Coronary artery (tissue), 2 donors: ENCODE data around the gene GARIN5B.

Experiments
- DNase-seq: peaks from one replicate; pipeline ENCODE4 v3.0.0-alpha.2; 2017; ENCODE audit warnings: low spot score
- H3K27ac ChIP-seq, 2 donors: fragments of 200-600 bp; sonication (generic); one replicate each; pipeline ENCODE4 v1.5.1; 2016 to 2019
- H3K4me3 ChIP-seq: fragments of 200-600 bp; sonication (generic); 2 replicates; pipeline ENCODE4 v1.5.1; 2016; ENCODE audit warnings: mild to moderate bottlenecking, moderate library complexity
- TF ChIP-seq, protein P1 (sequence below): fragments of 200-600 bp; sonication (generic); IDR thresholded peaks from one replicate; pipeline ENCODE4 v1.5.1; 2019; ENCODE audit warnings: antibody characterized with exemption

GARIN5B gene

DNA sequence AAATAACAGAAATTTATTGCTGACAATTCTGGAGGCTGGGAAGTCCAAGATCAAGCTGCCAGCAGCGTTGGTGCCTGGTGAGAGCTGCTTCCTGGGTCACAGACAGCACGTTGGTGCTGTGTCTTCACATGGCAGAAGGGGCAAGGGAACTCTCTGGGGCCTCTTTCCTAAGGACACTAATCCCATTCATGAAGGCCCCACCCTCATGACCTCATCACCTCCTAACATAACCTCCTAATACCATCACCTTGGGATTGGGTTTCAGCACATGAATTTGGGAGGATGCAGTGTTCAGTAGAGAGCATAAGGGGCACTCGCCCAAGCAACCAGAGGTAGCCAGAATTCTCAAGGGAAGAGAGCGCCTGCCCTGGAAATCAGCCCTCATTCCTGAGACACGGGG lies 53.6 kb downstream of the GARIN5B start:
- DNase-seq = no peak
- H3K4me3 ChIP-seq = no peak overlapping the region
- H3K27ac ChIP-seq = no peak overlapping the region
- TF ChIP-seq, protein P1, sequence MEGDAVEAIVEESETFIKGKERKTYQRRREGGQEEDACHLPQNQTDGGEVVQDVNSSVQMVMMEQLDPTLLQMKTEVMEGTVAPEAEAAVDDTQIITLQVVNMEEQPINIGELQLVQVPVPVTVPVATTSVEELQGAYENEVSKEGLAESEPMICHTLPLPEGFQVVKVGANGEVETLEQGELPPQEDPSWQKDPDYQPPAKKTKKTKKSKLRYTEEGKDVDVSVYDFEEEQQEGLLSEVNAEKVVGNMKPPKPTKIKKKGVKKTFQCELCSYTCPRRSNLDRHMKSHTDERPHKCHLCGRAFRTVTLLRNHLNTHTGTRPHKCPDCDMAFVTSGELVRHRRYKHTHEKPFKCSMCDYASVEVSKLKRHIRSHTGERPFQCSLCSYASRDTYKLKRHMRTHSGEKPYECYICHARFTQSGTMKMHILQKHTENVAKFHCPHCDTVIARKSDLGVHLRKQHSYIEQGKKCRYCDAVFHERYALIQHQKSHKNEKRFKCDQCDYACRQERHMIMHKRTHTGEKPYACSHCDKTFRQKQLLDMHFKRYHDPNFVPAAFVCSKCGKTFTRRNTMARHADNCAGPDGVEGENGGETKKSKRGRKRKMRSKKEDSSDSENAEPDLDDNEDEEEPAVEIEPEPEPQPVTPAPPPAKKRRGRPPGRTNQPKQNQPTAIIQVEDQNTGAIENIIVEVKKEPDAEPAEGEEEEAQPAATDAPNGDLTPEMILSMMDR = no peak

DNA sequence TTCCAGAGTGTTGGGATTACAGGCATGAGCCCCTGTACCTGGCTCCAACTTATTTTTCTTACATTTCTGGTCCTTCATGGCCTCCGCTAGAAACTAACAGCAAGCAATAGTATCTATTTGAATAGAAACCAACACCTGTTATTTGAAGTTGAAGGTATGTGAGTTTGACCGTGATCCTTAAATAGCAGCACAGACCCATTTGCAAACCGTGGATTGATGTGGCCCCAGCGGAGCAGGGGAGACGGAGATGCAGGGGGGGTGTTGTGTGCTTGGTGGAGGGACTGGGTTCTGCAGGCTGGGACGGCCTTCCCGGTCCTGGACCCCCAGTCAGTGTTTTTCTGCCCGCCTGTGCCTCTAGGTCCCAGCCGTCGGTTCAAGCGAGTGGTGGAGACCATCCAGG lies 54.8 kb downstream of the GARIN5B start:
- DNase-seq = no peak
- no peak overlapping the region for H3K4me3 ChIP-seq
- TF ChIP-seq, protein P1 = no peak
- no peak overlapping the region for H3K27ac ChIP-seq

DNA sequence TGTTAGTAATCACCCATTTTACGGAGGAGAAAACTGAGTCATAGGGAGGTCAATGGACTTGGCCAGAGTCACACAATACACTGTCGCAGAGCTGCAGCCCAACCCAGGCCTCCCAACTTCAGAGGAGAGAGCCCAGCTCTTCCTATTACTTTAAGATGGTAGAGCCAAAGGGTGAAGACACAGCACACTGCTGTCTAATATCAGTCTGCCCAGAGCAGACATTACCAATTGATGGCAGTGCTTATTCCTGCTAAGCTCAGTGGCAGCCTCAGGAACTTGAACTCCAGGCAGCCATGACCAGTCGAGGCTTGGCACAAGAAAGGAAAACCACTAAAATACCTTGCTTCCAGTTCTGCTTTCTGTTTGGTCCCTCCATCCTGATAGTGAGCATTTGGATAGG lies 56.3 kb downstream of the GARIN5B start:
- TF ChIP-seq, protein P1 = no peak
- DNase-seq = no peak
- no peak overlapping the region for H3K27ac ChIP-seq
- no peak overlapping the region for H3K4me3 ChIP-seq

DNA sequence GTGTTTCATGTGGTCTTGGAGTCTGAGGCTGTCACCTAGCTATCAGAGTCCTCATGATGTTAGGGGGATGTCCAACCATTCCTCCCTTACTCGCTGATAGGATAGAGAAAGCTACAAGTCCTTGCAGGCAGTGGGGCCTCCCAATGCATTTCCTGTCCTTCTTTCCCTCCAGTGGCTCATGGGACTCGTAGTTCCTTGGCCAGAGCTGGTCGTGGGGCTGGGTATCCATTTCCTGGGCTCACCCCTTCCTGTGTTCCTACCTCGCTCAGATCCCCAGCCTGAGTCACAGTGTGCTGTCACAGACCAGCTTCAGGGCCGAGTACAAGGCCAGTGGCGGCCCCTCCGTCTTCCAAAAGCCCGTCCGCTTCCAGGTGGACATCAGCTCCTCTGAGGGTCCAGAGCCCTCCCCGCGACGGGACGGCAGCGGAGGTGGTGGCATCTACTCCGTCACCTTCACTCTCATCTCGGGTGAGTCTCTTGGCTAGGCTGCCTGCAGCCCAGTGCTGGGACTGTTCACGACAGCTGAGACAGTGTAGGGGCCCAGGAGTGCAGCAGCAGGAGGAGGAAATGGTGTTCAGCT lies 57.0 kb downstream of the GARIN5B start:
- TF ChIP-seq, protein P1 = no peak
- DNase-seq = no peak
- H3K4me3 ChIP-seq = no peak overlapping the region
- H3K27ac ChIP-seq = no peak overlapping the region

DNA sequence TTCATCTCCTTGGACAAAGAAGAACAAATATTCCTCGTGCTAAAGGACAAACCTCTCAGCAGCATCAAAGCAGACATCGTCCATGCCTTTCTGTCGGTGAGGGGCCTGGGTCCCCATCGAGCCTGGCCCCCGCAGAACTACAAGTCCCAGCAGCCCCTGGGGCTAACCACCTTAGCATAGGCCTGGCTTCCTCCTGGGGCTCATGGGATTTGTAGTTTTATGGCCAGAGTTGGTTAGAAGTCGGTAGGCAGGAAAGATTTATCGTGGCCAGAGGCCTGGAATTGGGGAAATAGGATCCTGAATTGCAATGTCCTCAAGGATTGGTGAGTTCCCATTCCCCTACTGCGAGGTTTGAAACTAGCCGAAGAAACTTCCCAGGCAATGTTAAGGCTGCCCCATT lies 57.6 kb downstream of the GARIN5B start:
- H3K27ac ChIP-seq = no peak overlapping the region
- no peak overlapping the region for H3K4me3 ChIP-seq
- TF ChIP-seq, protein P1 = no peak
- no peak for DNase-seq

DNA sequence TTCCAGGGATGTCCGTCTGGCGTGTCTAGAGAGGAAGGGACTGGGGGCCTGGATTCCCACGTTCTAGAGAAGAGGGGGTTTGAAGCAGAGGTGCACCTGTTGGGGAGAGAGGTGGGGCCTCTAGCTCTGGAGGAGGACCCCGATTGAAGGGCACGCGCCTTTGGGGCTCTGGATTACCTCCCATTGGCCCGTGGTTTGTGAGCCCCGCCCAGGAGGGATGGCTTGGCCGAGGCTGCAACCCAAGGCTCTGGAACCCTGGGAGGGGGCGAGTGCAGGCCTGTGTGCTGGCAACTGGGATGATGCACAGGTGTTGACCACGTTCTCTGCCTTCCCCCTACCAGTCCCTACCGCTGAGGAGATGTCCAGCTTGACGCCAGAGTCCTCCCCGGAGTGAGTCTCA lies 58.1 kb downstream of the GARIN5B start:
- TF ChIP-seq, protein P1 = no peak
- Histone ChIP-seq H3K4me3 (no peak overlapping the region), H3K27ac (no peak overlapping the region)
- DNase-seq = no peak
